HG03460 (cell line): ENCODE data around the gene GLIPR2.
"Not testable (repeated sequence)": the region's sequence is repeated elsewhere in the genome, so short reads cannot be mapped to it uniquely, and the experiment has no call there.

Experiments
- ATAC-seq: cut with Tn5 transposase; IDR thresholded peaks from one replicate; pipeline ENCODE4 v1.9.1; 2021; ENCODE audit not compliant: unreplicated experiment

Gene GLIPR2

DNA sequence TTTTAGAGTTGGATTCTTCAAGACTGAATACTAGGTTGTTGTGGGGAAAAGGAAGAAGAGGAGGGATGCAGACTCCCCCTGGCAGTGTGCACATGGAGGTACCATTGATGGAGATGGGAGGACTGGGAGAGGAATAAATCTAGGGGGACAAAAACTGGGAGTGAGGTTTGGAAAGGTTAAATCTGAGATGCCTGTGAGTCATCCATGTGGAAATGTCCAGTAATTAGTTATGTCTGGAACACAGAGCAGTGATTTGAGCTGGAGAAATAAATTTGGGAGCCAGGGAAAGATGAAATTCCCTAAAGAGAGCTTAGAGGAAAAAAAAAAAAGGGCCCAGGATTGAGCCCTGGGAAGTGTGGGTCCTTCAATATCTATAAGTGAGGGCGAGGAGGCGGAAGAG, 24.7 kb downstream of the GLIPR2 start:
- ATAC-seq = no peak

DNA sequence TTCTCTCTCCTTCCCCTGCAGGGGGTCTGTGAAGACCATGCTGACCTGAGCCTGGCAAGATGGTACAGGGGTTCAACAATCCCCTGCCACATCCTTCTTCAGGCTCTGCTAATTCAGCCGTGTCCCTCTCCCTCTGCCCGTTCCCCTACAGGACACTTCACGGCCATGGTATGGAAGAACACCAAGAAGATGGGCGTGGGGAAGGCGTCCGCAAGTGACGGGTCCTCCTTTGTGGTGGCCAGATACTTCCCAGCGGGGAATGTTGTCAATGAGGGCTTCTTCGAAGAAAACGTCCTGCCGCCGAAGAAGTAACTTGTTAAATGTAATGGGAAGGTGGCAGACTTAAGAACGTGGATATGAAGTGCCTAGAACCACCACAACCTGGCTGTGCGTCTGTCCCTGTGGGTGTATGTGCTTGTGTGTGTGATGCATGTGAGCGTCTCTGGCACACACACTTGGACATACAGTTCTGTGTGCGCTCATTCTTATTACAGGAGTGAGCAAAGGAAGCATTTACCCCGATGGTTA, 25.7 kb downstream of the GLIPR2 start:
- ATAC-seq = no peak

- ATAC-seq = no peak
These were observed 26.7 kb downstream of the GLIPR2 start for GRCh38 chr9:36163049-36163785.

DNA sequence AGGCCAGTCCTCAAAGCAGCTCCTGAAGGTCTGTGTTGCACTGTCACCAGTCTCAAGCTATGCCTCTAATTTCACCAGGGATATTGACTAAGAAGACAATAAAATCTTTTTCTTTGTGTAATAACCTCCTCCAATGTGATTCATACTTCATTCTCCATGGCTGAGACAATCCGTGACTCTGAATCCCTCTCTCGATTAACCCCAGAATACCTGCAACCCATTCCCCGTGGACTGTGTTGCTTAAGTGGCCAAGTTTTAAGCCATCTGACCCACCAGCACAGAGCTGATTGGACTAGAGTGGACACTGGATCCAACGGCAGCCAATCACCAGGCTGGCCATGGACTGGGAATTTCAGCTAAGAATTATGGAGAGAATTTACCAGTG, 27.2 kb downstream of the GLIPR2 start:
- ATAC-seq = no peak

- no peak for ATAC-seq
These were observed 27.8 kb downstream of the GLIPR2 start for GRCh38 chr9:36164372-36164771.

- no peak for ATAC-seq
These were observed 28.5 kb downstream of the GLIPR2 start for GRCh38 chr9:36164989-36165388.

GRCh38 chr9:36165826-36166167, 29.3 kb downstream of the GLIPR2 start:
- no peak for ATAC-seq

GRCh38 chr9:36166168-36166927, 29.8 kb downstream of the GLIPR2 start:
- no peak for ATAC-seq

DNA sequence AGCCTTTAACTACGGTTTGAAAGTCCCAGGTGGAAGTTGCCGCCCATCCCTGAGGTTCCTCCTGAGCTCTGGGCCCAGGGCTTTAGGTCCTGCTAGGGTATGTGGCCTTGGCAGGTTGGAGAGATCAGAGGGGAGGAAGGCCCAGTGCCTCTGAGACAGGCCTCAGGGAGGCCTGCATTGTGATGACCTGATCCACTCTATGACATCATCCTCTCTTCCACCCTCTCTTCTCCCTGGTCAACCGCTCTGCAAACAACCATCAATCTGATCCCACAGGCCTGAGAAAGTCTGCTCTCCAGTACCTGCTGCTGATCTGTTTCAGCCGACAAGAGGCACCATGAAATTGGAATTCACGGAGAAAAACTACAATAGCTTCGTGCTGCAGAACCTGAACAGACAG, 32.6 kb downstream of the GLIPR2 start, which contains the start of gene CCIN:
TSS of gene CCIN (plus strand) at position 223 of the 400 bp plus-strand sequence. CDS start at position 338, 115 bp downstream.
- no peak for ATAC-seq

DNA sequence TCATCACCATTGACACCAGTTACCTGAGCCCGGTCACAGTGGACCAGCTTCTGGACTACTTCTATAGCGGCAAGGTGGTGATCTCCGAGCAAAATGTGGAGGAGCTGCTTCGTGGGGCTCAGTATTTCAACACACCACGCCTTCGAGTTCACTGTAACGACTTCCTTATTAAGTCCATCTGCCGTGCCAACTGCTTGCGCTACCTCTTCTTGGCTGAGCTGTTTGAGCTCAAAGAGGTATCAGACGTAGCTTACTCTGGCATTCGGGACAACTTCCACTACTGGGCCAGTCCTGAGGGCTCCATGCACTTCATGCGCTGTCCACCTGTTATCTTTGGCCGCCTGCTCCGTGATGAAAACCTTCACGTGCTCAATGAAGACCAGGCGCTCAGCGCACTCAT, 33.2 kb downstream of the GLIPR2 start:
- no peak for ATAC-seq

DNA sequence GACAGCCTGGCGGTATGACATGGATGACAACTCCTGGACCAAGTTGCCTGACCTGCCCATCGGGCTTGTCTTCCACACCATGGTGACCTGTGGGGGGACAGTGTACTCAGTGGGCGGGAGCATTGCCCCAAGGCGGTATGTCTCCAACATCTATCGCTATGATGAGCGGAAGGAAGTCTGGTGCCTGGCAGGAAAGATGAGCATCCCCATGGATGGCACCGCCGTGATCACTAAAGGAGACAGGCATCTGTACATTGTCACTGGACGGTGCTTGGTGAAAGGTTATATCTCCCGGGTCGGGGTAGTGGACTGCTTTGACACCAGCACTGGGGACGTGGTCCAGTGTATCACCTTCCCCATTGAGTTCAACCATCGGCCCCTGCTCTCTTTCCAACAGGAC, 34.0 kb downstream of the GLIPR2 start:
- ATAC-seq = no peak

DNA sequence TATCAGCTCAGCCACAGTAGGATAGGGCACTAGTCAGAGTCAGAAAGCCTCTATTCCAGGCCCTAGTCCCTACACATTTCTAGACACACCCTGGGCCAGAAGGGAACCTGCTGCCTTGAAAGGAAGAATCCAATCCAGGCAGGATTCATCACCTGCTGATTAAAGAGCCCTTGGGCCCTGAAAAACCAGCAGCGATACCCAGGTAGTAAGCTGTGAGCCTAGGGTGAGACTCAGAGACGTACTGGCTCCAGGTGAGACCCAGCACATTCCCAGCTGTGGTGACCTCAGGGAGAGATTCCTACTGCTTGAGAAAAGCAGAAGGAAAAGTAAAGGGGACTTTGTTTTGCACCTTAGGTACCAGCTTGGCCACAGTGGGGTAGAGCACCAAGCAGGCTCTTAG, 37.3 kb downstream of the GLIPR2 start:
- ATAC-seq = no peak

DNA sequence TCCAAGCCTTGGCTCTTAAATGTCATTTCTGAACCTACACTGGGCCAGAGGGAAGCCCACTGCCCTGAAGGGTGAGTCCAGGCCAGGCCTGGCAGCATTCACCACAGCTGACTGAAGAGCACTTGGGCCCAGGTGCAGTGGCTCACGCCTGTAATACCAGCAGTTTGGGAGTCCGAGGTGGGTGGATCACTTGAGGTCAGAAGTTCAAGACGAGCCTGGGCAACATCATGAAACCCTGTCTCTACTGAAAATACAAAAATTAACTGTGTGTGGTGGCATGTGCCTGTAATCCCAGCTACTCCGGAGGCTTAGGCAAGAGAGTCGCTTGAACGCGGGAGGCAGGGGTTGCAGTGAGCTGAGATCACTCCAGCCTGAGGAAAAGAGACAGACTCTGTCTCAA, 37.7 kb downstream of the GLIPR2 start:
- ATAC-seq = no peak

- no peak for ATAC-seq
These were observed 38.2 kb downstream of the GLIPR2 start for GRCh38 chr9:36174731-36175130.

DNA sequence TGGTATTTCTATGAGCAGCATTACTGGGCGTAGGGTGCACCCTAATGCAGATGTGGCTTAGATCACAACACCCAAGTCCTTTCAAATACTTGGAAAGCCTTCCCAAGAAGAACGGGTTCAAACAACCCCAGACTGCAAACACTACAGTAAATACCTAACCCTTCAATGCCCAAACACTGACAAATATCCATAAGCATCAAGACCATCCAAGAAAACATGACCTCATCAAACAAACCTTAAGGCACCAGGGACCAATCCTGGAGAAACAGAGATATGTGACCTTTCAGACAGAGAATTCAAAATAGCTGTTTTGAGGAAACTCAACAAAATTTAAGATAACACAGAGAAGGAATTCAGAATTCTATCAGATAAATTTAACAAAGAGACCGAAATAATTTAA, 38.7 kb downstream of the GLIPR2 start:
- not testable (repeated sequence) for ATAC-seq

GRCh38 chr9:36176496-36176895, 40.0 kb downstream of the GLIPR2 start:
- not testable (repeated sequence) for ATAC-seq

DNA sequence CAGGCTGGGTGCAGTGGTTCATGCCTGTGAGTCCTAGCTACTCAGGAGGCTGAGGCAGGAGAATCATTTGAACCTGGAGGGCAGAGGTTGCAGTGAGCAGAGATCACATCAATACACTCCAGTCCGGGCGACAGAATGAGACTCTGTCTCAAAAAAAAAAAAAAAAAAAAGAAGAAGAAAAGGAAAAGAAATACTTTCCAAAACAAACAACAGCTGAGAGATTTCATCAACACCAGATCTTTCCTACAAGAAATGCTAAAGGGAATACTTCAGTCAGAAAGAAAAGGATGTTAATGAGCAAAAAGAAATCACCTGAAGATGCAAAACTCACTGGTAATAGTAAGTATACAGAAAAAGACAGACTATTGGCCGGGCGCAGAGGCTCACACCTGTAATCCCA, 41.0 kb downstream of the GLIPR2 start:
- no peak for ATAC-seq

DNA sequence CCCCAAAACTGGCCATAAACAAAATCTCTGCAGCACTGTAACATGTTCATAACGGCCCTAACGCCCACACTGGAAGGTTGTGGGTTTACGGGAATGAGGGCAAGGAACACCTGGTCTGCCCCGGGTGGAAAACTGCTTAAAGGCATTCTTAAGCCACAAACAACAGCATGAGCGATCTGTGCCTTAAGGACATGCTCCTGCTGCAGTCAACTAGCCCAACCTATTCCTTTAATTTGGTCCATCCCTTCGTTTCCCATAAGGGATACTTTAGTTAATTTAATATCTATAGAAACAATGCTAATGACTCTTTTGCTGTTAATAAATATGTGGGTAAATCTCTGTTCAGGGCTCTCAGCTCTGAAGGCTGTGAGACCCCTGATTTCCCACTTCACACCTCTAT, 43.7 kb downstream of the GLIPR2 start:
- ATAC-seq = not testable (repeated sequence)

- ATAC-seq = no peak
These were observed 50.9 kb downstream of the GLIPR2 start for GRCh38 chr9:36187414-36187813.

DNA sequence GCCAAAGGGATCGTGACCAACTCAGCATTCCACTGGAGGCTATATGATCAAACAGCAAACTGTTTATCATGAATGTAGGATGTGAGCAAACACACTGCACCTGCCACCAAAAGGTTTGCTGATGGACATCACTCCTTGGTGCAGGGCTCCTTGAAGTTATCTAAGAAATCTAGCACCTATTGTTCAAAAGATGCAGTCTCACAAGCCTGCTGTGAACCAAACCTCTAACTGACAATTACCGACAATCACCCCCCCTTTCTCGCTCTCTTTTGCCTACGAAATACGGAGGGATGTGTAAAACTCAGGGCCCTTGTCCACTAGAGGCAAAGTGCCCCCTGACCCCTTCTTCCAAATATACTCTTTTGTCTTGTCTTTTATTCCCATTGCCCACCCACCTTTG, 51.7 kb downstream of the GLIPR2 start:
- ATAC-seq = no peak

DNA sequence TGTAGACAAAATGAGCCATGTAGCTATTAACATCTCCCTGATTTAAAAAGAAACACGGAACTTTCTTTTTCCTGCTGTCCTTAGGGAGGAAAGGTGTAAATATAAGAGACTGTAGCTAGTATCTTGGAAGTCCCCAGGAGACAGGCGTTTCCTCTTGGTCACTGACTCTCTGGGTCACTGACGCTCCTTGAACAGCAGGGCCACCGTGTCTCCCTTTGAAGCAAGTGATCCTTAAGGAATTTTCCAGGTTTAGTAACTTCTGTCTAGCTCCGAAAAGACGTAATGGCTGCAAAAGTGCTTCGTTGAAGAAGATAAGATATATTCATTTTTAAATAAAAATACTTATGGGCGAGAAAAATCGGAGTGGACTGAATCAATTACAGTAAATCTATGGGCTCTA, 53.4 kb downstream of the GLIPR2 start:
- no peak for ATAC-seq
